T-helper 1 cell (primary cell): ENCODE results near the gene SPATA31D1.

Source experiments
- DNase-seq, 5 donors: peaks; one replicate each; pipeline ENCODE4 v3.0.0-alpha.2; 2012 to 2020

The SPATA31D1 gene

DNA sequence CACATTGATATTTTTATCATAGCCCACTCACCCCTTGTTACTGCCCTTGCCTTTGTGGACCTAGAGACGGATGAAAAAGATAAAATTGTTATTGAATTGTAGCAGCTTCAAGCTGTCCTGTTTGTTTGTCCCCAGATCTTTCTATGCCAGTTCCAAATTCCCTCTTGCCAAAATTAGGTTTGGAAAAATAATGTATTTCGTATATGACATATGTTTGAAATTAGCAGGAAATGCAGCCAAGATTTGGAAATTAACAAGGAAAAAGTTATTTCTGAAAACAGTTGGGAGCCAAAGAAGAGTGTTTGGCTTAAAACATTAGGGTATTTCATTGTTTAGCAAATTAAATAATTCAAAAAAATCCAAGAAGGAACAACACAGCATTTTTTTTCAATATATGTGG is 33.5 kb downstream of the SPATA31D1 start:
- DNase-seq: no peak

DNA sequence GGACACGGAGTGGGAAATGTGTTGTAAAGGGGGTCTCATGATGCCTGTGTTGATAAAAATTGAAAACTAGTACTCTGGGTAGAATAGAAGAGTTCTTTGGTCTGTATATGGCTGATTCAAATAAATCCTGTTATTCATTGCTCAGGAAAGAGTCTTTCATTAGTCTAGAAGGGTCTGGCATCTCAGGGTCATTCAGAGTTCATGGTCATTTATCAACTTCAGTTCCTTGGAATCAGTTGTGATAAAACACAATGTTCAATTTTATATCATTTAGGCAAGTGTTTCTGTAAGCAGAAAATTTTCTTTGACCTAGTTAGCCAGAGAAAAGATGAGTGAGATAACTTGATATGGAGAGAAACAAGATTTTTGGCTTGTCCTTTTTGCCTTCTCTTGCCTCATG is 36.3 kb downstream of the SPATA31D1 start:
- no peak for DNase-seq

DNA sequence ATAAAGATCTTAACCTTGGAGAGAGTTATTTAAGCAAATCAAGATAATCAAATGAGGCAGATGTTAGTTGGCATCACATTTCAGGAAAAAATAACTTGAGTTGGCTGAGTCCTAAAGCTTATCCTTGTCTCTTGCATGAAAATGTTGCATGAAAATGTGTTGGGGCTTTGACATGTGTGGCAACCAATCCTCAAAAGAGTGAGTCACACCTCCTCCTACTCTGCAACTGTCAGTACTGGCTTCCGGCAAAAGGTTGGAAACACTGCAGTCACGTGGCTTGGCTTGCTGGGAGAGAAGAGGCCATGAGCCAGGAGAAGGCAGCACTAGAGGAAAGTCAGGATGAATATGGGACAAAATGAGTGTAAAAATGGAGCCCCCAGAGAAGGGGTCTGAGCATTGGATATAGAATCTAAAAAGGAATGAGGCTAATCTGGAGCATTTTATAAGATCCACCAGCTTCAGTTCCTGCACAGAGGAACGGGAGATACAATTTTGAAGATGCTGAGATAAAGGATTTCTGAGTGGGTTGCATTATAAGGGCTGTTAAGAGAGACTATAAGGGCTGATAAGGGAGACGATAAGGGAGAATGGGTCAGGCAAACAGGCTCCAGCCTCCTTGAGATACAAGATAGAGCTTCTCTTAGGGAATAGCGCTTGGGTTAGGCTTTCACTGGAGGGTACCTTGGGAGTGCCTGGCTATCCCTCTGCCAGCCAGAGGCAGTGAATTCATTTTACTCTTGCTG is 43.1 kb downstream of the SPATA31D1 start:
- DNase-seq: no peak

DNA sequence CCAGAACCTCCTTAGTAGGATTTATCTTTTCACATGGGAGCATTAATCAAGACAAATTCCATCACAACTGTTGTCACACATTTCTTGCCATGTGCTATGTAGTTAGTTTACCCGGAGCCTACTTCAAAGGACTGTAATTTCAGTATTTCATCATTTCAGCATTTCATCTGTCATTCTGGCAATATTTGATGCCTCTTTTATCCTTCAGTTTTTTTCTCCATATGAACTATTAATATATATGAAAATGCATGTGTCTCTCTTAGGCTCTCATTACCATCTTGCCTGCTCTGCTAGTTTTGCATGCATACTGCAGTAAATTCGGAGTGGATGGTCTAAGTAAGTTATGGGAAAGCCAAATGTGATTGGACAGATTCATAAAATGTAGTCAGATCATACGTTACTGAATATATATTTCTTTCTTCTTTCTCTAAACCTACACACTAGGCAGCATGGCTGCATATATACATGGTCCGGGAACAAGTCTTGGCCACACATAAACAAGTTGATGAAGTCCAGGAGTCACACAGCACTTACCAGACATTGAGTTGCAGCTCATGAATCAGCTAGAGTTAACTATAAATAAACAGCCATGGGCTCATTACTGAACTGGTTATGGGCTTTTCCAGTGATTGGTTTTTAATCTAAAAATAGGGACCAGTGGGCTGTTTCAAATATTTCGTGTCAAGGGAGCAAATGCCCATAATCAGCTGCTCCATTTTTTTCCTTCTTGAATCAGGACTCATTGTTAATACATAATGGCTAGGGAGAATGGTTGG is 46.6 kb downstream of the SPATA31D1 start:
- DNase-seq: no peak

DNA sequence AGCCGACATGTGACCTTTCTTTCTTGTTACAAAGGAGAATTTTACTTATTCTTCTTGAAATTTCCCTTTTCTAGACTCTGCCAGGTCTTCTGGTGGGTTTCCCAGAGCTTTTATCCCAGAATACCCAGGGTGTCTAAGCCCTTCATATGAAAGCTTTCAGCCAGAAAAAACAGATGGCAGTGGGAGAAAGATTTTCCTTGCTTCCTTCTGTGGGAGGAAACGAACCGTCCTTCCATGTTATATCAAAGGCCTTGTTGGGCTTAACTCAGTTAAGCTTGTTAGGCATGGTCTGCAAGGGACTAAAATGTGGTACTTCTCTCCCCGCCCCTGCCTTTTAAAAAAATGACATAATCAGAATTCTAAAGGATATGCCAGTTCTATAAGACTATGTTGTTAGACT is 47.5 kb downstream of the SPATA31D1 start:
- no peak for DNase-seq

DNA sequence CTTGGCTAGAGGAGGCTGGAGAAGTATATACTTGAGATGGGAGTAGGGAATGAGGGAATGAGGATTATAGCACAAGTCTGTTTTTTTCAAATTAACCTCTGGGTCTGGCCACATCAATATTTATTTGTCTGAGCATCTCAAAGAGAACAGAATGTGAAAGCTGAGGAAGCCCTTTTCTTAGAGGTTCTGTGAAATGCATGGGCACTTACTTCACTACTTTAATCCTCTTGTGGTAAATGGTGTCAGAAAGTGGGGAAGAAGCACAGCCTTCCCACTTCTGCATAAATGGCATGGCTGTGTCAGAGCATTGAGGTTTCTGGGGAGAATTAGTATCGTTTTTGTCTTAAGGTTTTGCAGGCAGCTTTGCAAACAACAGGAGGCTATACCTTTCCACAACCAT is 48.6 kb downstream of the SPATA31D1 start:
- no peak for DNase-seq

DNA sequence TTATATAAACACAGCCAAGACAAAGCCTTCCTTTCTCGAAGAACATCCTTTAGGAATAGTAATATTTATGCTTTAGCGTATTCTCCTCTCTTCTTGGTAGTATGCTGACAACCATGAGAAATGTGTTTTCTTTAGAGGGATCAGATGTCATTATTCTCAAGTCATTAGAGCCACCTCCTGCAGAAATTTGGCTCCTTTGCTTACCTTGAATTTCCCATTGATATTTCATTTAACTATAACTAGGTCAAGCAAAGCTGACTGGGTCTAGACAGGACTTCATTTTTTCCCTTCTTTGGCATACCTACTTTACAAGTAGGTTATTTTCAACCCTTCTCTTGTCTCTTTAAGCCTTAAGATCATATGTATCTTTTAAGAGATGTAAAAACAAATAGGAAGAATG is 50.3 kb downstream of the SPATA31D1 start:
- no peak for DNase-seq
